ENCODE data around the gene RAP1GAP2.

GRCh38 chr17:2871205-2871604 is 75.0 kb downstream of the RAP1GAP2 start:
- TF ChIP-seq JUND (IDR thresholded peaks at IDR 0.05) (no peak), ELF1 (IDR thresholded peaks at IDR 0.05) (no peak), YY1 (IDR thresholded peaks at IDR 0.05; ENCODE audit: low read depth) (no peak), FOXM1 (IDR thresholded peaks at IDR 0.05; ENCODE audit: low read depth) (no peak), GATA2 (CRISPR knock-in tag; IDR thresholded peaks at IDR 0.05) (no peak), CTCF (IDR thresholded peaks at IDR 0.05) (no peak), NRF1 (IDR thresholded peaks at IDR 0.05; ENCODE audit: low read depth, low read length) (no peak), RCOR1 (IDR thresholded peaks at IDR 0.05; ENCODE audit: low read length) (no peak), PBX3 (IDR thresholded peaks at IDR 0.05) (no peak), TCF12 (IDR thresholded peaks at IDR 0.05) (no peak), RAD21 (IDR thresholded peaks at IDR 0.05; ENCODE audit: low read length) (no peak), SIN3A (IDR thresholded peaks at IDR 0.05; ENCODE audit: borderline replicate concordance, low read depth, low read length) (no peak), POLR2AphosphoS5 (IDR thresholded peaks at IDR 0.05; ENCODE audit: low read depth, low read length) (no peak), MAX (IDR thresholded peaks at IDR 0.05; ENCODE audit: low read depth) (no peak)

All from SK-N-SH (cell line).